ENCODE results near the gene PIBF1.

The PIBF1 gene

GRCh38 chr13:73000027-73000674, 218.2 kb downstream of the PIBF1 start:
- no peak overlapping the region for H3K4me3 ChIP-seq (ENCODE audit: low read depth, low read length)
- no peak for TF ChIP-seq CTCF (IDR thresholded peaks at IDR 0.05; ENCODE audit: borderline replicate concordance, insufficient read depth, low read depth, low read length)

- no peak for TF ChIP-seq CTCF (IDR thresholded peaks at IDR 0.05; ENCODE audit: borderline replicate concordance, insufficient read depth, low read depth, low read length)
- no peak overlapping the region for H3K4me3 ChIP-seq (ENCODE audit: low read depth, low read length)
Observed at GRCh38 chr13:73001971-73002370, 220.0 kb downstream of the PIBF1 start.

GRCh38 chr13:73011751-73012150, 229.8 kb downstream of the PIBF1 start:
- no peak for TF ChIP-seq CTCF (IDR thresholded peaks at IDR 0.05; ENCODE audit: borderline replicate concordance, insufficient read depth, low read depth, low read length)
- H3K4me3 ChIP-seq (ENCODE audit: low read depth, low read length) = no peak overlapping the region

DNA sequence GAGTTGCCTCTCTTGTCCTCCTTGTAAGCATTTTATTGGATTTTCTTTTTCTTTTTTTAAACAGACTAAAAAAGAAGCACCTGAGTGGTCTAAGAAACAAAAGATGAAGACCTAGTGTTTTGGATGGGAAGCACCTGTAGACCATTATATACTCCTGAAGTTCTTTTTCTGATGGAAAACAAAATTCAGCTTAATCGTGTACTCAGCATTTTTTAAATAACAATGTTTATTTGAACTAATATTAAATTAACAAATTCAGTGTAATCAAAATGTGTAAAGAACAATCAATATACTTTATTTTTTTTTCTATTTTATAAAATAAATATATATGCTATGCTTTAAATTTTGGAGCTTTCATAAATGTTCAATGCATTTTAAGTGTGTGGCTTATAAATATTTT, 233.9 kb downstream of the PIBF1 start:
- H3K4me3 ChIP-seq (ENCODE audit: low read depth, low read length) = no peak overlapping the region
- no peak for TF ChIP-seq CTCF (IDR thresholded peaks at IDR 0.05; ENCODE audit: borderline replicate concordance, insufficient read depth, low read depth, low read length)

GRCh38 chr13:73018336-73018735, 236.4 kb downstream of the PIBF1 start:
- no peak overlapping the region for H3K4me3 ChIP-seq (ENCODE audit: low read depth, low read length)
- no peak for TF ChIP-seq CTCF (IDR thresholded peaks at IDR 0.05; ENCODE audit: borderline replicate concordance, insufficient read depth, low read depth, low read length)

DNA sequence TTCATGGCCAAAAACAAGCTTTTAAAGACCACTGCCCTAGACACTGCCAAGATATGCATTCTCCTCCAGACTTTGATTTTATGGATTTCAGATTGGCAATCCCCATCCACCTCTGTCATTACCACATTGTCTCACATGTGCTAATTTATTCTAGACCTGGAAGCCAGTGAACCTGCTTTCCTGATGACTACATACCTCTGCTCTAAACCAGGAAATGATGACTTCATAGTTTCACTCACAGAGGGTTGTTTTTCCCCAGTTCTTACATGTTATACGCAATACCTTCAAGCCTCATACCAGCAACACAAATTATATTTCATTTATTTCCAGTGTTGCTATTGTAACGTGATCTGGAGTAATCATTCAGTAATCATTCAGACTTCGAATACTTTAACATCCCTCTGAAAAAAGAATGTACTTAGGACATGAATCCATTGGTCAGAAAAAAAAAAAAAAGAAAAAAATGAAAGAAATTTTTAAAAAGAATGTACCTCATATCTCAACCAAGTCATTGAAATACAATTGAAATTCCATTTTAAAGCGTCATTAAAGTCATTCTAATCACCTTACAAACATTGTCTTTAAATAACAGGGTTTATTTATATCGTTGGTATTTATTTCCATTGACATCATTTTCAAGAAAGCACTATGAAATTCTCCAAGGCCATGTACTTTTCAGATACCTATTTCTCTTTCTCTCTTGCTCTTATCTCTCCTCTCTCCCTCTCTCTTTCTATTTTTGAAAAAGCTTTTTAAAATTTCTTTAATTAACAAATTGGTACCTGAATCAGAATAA, 243.5 kb downstream of the PIBF1 start:
- TF ChIP-seq CTCF (IDR thresholded peaks at IDR 0.05; ENCODE audit: borderline replicate concordance, insufficient read depth, low read depth, low read length) = no peak
- H3K4me3 ChIP-seq (ENCODE audit: low read depth, low read length) = no peak overlapping the region

DNA sequence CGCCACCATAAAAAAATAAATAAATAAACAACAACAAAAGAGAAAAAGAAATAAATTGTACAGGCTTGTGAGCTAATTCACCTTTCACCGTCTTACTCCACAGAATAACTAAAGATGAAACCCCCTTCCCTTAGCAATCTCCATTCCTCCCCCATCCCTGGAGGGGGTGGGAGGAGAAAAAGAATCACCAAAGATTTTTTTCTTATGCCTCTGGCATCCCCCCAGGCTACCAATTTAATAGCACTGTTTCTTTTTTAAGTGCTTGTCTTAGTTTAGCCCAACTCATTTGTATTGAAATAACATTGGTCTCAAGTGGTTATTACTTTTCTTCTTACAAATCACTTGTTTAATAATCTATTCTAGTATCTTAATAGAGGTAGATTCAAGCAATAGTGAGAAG, 253.0 kb downstream of the PIBF1 start:
- H3K4me3 ChIP-seq (ENCODE audit: low read depth, low read length) = no peak overlapping the region
- no peak for TF ChIP-seq CTCF (IDR thresholded peaks at IDR 0.05; ENCODE audit: borderline replicate concordance, insufficient read depth, low read depth, low read length)

Measured in GM12875 (cell line).